GM12891 (cell line): ENCODE measurements around the gene ACOX2.

ENCODE experiments used
- DNase-seq: peaks from one replicate; pipeline ENCODE4 v3.0.0; 2011; ENCODE audit warnings: low spot score; ENCODE audit not compliant: insufficient read length
- FAIRE-seq: peaks from 2 replicates; lab custom pipeline; 2011; peaks lifted over from hg19 to GRCh38; lab: Jason Lieb, UNC
- PAX5 ChIP-seq: IDR thresholded peaks from 2 replicates; pipeline ENCODE4 v1.6.1; 2011; ENCODE audit warnings: low read length, moderate library complexity, mild to moderate bottlenecking; ENCODE audit not compliant: insufficient read depth, severe bottlenecking
- POLR2A ChIP-seq: IDR thresholded peaks from 2 replicates; pipeline ENCODE4 v1.6.1; 2011; ENCODE audit warnings: low read depth, low read length, control low read depth
- POLR2AphosphoS5 ChIP-seq: IDR thresholded peaks from 2 replicates; pipeline ENCODE4 v1.6.1; 2011; ENCODE audit warnings: low read depth, low read length, control low read depth
- POU2F2 ChIP-seq: IDR thresholded peaks from 2 replicates; pipeline ENCODE4 v1.6.1; 2011; ENCODE audit warnings: low read depth, mild to moderate bottlenecking, control low read depth, low read length, moderate library complexity
- SPI1 ChIP-seq: IDR thresholded peaks from 2 replicates; pipeline ENCODE4 v1.6.1; 2011; ENCODE audit warnings: low read depth, low read length, control low read depth
- TAF1 ChIP-seq: IDR thresholded peaks from 2 replicates; pipeline ENCODE4 v1.6.1; 2011; ENCODE audit warnings: low read depth, low read length, control low read depth

Gene ACOX2

DNA sequence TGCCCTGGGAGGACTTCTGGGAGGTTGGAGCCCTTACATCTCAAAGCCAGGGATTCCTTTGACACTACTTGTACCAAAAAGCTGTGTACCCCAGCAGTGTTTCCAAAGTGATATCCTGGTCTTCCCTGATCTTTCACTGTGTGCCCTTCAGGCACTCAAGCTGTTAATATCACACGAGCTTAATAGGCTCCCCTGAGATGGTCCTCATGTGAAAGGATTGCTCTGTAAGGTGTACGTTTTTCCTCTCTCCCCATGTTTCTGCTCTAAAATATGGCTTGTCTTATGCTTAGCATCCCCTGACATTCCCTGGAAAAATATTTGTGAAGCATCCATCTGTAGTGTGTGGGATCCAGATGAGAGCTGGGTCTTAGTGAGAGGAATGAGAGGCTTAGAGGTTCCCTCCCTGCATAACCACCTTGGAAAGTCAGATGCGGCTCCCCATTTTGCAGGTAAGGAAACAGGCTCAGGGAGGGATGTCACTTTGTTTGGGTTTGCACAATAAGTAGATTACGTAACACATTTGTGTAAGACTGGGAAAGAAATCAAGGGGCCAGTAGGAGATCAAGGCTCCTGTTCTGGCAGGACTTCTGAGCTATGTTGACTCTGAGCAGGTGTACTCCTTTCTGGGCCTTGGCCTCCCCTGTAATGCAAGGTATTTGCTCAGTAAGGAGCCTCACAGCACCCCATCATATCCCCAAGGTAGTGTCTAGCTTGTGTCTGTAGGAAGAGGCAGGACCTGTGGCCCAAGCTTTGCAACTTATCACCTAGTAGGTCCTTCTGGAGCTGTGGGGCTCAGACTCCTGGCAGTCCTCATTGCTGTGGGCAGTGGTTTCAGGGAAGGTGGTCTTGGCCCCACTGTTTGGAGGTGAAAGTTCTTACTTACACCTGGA lies 667 bp upstream of the ACOX2 start:
- DNase-seq (no peak), FAIRE-seq (no peak)
- no peak for TF ChIP-seq TAF1
- TF ChIP-seq SPI1: no peak
- TF ChIP-seq PAX5: no peak
- no peak for TF ChIP-seq POU2F2
- TF ChIP-seq POLR2AphosphoS5: no peak
- no peak for TF ChIP-seq POLR2A

DNA sequence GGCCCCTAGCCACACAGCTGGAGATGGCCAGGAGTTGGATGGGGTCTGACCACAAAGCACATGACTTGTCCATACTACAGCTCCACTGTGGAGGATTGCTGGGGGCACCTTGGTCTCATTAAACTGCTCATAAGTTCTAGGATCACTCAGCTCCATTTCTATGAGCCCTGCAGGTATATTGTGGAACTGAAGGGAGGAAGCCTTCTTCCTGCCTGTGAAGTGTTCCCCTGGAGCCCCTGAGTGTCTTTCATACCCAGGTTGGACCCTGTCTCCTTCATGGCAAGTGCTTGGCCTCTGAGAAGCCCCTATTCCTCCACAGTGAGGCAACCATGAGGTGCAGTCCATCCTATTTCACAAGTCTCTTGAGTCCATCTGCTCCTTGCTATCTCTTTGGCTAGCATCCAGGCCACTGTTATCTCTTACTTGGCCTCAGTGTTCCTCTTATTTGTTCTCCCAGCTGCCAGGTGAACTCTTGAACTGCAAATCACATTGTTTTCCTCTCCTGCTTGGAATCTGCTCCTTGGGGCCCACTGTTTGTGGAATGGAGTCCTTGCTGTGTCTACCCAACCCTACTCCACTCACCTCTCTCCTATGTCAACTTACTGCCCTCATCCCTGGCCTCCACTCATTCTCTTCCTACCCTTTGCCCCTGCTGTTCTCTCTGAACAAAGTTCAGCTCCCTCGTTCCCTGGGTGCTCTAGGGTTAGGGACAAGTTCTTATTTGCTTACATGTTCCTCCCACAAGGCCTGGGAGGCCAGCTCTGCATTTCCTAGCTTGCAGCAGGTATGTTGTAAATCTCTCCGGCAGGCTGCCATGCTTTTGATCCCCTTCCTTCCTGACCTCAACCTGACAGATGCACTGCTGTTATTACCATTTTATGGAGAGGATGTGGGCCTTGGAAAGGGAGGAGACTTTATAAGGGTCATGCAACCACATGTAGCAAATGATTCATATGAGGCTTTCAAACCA lies 1.2 kb downstream of the ACOX2 start:
- DNase-seq: no peak
- no peak for FAIRE-seq
- no peak for TF ChIP-seq POLR2A
- no peak for TF ChIP-seq POLR2AphosphoS5
- no peak for TF ChIP-seq SPI1
- TF ChIP-seq TAF1: no peak
- no peak for TF ChIP-seq PAX5
- no peak for TF ChIP-seq POU2F2

DNA sequence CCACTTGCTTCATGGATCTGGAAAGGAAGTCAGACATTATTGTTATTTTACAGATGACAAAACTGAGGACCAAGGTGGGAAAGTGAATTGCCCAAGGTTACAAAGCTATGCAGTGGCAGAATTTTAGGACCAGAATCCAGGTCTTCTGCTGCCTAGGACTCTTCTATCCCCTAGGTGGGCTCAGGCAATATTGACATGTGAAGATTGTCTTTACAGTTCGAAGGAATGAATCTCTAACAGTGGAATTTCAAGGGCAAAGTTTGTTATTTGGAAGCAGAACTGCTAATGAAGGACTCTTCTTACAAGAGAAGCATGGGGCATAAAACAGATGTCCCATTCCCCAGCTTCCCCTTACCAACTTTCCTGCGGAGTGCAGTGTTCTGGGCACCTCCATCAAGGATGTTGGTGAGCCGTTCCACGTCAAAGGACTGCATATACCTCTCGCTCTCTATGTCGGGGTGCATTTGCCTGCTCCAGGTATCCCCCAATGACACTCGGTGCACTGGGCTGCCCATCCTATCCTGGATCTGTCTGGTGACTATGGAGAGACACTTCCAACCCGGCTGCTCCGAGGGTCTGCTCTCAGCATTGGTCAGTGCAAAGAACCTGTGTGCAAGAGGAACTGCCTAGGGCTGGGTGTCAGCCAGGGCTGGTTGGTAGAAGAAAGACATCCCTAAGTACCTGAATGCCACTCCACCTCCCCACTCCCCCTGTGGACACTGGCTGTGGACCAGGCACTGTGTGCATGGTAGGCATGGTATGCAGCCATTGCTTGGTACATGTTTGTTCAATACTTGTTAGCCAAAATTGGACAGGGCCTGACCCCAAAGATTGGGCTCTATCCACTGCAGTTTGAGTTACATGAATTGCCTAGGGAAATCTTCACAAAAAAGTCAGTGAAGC lies 2.1 kb downstream of the ACOX2 start:
- no peak for FAIRE-seq
- TF ChIP-seq SPI1 (no peak), TAF1 (no peak), POLR2AphosphoS5 (no peak), POU2F2 (no peak), POLR2A (no peak), PAX5 (no peak)
- DNase-seq: no peak

DNA sequence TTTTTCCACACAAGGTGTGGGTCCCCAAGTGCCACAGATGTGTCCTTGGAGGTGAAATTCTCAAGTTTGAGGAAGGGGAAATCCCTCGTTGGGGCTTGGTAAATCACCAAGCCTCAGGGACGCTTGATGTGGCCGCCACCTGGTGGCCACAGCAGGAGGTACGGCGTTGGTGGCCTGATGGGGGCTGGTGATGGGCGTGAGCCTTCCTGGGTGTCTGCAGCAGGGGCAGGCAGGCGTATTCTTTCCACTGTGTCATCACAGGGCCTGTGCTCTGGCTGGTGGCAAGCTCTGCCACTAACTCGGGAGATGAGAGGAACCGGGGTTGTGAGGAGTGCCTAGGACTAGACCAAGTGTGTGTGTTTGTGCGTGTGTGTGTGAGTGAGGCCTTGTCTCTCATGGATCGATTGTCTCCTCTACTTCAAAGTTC lies 4.2 kb downstream of the ACOX2 start:
- peak; percentile 99 for FAIRE-seq
- peak; percentile 70 for DNase-seq
- TF ChIP-seq POLR2A: no peak
- peak; percentile 79; the same call in 1 of the 2 replicates for TF ChIP-seq POU2F2
- no peak for TF ChIP-seq TAF1
- TF ChIP-seq POLR2AphosphoS5: no peak
- peak; percentile 38; the same call in 1 of the 2 replicates for TF ChIP-seq SPI1
- TF ChIP-seq PAX5: no peak

DNA sequence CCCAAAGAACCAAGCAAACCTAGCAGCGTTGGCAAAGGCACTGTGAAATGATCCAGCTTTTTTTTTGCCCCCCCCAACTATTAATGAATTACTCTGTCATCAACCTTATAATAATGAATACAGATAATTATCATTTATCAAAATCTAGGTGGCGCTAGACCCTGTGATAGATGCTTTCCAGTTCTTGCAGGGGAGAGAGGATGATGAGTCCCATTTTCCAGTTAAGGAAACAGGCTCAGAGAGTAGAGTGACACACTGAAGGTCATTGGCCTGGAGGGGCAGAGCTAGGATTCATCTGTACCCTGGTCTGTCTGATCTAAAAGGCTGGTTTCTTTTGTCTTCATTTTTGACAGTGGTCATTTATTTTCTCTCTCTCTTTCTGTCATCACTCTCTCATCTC lies 5.0 kb downstream of the ACOX2 start:
- DNase-seq (no peak), FAIRE-seq (no peak)
- TF ChIP-seq TAF1 (no peak), SPI1 (no peak), POU2F2 (no peak), PAX5 (no peak), POLR2AphosphoS5 (no peak), POLR2A (no peak)

DNA sequence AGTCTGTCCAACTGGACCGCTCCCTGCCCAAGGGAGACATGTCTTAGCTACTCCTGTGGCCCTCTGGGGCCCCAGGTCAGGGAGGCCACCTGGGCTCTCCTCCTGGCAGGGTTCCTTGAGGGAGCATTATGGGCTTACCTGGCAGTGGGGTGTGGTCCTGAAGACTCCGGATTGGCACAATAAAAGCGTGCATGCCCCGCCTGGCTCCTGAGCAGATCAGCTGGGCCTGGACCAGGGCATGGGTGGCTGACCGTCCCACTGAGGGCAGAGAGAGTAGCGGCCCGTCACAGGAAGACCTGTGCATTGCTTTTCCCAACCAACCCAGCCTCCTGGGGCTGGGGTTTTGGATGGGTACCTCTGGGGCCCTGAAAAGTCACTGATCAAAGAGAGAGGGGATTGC lies 5.4 kb downstream of the ACOX2 start:
- FAIRE-seq (no peak), DNase-seq (no peak)
- TF ChIP-seq POLR2AphosphoS5: no peak
- no peak for TF ChIP-seq TAF1
- TF ChIP-seq SPI1: no peak

DNA sequence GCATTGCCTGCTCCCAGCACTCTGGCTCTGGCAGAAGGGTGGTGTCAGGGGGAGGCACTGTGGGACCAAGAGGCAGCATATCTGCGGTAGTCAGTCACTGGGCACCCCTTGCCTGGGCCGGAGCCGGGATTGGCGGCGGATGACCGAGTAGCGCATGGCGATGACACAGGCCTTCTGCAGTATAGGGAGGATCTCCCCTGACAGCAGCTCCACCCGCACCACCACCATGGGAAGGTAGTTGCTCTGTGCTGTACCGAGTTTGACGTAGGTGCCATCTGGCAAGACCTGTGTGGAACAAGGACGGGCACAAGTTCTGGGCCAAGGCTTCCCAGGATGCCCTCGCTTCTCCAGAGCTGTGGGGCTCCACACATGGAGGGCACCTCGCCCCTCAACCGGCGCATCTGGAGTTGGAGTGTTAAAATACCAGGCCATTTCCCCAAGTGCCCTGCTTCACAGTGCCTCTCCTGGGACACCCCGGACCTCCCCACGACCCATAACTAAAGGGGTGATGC lies 6.6 kb downstream of the ACOX2 start:
- TF ChIP-seq POU2F2: no peak
- no peak for TF ChIP-seq POLR2AphosphoS5
- TF ChIP-seq POLR2A: no peak
- no peak for TF ChIP-seq TAF1
- TF ChIP-seq SPI1: no peak
- no peak for FAIRE-seq
- DNase-seq: no peak

DNA sequence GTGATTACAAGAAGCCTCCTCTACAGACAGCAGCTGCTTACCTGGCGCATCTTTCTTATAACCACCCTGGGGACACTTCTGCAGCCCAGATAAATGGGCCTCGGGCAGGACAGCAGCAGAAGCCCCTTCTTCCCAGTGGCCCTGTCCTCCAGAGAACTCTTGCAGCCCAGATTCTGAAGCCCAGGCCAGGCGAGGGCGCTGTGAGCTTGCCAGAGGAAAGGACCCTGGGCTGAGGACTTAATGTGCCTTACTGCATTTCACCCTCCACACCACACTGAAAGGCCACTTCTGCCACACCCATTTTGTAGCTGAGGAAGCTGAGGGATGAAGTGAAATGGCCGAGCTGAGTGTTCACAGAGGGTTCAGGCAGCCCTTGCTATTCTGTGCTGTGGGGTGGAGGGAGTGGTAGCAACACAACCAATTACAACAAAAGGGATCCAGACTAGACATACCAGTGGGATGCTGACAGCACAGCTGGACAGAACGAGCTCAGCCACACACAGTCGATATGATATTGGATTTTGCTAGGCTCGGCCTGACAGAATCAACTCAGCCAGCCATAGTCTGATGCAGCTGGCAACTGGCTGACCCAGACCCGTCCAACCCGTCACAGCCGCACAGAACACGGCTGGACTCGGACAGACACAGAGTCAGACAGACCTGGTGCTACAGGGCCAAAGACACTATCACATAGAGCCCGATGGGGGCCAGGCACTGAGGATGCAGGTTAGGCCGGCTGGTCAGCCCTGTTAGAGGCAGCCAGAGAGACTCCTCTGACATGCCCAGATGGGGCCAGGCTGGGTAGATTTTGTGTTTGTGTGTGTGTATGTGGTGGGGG lies 7.3 kb downstream of the ACOX2 start:
- DNase-seq (no peak), FAIRE-seq (no peak)
- no peak for TF ChIP-seq PAX5
- TF ChIP-seq TAF1: no peak
- no peak for TF ChIP-seq POU2F2
